GM21447 (cell line): ENCODE results near the gene IGFL1.
"Not testable (repeated sequence)": the region's sequence is repeated elsewhere in the genome, so short reads cannot be mapped to it uniquely, and the experiment has no call there.

Source experiments
- ATAC-seq: cut with Tn5 transposase; IDR thresholded peaks from one replicate; pipeline ENCODE4 v1.9.1; 2021; ENCODE audit not compliant: unreplicated experiment

Gene IGFL1

DNA sequence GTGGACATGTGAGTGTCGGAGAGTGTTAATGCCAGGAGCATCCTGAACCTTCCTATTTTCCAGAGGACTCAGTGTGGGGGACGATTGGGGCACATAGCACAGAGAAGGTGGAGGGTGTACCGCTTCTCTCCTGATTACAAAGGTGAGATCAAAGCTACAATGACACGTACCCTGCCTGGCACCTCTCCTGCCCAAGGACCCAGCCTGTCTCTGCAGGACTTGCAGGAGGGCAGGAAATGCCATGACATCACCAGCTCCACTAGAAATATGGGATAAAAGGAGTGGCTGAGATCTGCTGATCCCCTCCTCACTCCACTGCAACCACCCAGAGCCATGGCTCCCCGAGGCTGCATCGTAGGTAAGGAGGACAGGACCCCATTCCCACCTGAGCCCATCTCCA, at the start of gene IGFL1:
IGFL1 (plus strand) TSS at position 301 of the 400 bp plus-strand sequence; CDS start at position 334, 33 bp downstream.
- no peak for ATAC-seq

DNA sequence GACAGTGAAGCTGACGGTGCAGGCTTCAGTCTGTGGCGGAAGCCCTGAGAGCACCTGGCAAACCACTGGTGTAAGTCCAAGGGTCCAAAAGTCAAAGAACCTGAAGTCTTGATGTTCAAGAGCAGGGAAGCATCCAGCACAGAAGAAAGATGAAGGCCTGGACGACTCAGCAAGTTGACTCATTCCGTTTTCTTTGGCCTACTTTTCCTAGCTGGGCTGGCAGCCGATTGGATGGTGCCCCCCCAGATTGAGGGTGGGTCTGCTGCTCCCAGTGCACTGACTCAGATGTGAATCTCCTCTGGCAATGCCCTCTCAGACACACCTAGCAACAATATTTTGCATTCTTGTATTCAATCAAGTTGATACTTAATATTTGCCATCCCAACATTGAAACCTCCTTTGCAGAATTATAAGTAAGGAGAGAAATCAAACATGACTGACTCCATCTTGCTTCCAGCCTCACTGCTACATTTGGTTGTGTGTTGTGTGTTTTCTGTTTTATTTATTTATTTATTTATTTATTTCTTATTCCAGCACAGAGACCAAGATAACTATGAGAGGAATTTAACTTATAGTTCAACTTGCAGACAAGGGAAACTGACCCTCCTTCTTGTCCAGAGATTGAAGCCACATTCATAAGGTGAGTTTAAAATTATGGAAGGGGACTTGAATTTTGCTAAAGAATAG, 48.7 kb upstream of the IGFL1 start:
- ATAC-seq: no peak

DNA sequence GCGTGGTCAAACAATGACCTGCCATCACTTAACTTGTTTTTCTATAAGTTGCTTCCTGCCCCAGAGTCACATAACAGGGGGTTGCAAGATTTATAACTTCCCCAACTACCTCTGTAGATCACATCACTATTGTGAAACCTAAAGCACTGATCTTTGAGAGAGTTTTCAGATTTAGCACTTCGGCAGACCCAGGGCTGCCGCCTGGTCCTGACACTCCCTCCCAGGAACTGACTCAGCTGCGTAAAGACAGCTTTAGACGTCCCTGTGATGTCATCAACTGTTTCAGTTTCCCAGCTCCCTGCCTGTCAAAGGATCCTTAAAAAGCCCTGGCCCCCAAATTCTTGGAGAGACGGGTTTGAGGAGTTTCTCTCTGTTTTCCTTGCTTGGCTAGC, 48.2 kb upstream of the IGFL1 start:
- ATAC-seq: no peak

DNA sequence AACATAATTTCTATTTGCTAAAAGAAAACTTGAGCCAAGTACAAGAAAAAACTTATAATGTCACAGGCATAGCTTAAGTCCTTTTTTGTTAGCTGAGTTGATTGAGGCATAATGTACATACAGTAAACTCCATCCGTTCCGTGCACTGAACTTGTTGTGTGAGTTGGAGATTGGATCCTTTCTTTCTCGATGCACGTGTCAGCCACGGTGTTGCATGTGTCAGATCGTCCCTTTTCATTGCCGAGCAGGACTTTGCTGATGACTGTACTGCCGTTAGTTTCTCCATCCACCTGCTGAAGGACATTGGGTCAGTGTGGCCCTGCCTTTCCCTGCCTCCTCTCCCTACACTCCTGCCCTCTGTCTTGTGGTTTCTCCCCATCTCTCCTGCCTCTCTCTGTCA, 47.1 kb upstream of the IGFL1 start:
- no peak for ATAC-seq

DNA sequence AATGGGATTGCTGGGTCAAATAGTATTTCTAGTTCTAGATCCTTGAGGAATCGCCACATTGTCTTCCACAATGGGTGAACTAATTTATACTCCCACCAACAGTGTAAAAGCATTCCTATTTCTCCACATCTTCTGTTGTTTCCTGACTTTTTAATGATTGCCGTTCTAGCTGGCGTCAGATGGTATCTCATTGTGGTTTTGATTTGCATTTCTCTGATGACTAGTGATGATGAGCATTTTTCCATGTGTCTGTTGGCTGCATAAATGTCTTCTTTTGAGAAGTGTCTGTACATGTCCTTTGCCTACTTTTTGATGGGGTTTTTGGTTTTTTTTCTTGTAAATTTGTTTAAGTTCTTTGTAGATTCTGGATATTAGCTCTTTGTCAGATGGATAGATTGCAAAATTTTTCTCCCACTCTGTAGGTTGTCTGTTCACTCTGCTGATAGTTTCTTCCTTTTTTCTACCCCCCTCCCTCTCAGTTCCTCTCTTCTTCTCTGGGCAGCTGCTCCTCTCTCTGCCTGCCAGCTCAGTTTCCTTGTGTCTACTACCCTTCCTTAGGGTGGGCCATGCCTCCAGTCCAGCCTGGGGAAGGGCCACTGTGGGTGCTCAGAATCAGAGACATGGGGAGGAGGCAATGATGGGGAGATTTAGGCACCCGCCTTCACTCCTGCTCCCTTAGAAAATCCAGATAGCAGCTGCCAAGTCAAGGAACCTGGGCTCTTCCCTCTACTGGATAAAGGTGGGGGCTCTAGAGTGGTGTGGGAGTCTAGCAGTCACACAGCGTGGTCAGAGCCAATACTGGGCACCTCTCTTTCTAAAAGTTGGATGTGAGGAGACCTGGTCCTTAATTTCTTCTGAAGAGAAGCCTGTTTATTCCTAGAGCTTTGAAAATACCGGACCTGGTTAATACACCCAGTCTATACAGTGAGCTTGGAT, 44.5 kb upstream of the IGFL1 start:
- ATAC-seq: not testable (repeated sequence)

DNA sequence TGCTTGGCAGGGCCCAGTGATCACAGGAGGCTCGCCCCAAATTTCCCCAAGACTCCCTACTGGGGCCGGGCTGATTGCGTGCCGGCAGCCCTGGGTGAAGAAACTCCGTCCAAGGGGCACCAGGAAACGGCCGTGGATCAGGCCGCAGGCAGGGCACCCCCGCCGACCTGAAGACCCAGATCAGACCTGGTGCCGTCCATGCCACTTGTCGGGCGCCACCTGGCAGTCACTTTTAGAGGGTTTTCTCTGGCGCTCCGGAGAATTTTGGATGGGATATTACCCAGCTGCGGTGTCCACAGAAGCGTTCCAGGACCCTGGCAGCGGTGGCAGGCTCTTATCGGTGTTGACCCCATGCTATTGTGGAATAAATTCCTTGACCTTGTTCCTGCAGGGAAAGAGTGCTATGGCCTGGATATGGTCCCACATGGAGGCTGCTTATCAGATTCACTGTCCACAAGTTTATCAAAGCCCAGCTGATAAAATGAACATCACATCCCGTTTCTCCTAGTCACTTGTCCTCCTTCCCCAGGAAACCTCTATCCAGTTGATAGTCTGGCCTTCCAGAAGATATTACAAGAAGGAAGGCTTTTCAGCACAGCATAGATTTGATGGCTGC, 43.3 kb upstream of the IGFL1 start:
- no peak for ATAC-seq

DNA sequence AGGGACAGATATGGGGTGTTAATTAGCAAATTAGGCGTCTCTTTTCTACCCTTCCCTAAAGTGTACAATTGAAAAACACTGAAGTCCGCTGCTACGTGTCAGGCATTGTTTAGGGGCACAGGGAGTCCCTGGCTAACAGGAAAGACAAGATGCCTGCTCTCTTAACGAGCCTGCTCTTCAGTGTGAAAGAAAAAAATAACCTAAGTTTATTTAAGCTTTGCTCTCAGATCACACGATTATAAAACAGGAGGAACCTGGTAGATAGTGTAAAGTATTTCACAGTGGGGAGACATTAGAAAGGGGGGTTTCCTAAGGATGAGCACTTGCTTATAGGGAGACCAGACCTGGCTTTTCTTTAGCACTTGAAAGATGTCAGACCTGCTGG, 42.8 kb upstream of the IGFL1 start:
- ATAC-seq: no peak

DNA sequence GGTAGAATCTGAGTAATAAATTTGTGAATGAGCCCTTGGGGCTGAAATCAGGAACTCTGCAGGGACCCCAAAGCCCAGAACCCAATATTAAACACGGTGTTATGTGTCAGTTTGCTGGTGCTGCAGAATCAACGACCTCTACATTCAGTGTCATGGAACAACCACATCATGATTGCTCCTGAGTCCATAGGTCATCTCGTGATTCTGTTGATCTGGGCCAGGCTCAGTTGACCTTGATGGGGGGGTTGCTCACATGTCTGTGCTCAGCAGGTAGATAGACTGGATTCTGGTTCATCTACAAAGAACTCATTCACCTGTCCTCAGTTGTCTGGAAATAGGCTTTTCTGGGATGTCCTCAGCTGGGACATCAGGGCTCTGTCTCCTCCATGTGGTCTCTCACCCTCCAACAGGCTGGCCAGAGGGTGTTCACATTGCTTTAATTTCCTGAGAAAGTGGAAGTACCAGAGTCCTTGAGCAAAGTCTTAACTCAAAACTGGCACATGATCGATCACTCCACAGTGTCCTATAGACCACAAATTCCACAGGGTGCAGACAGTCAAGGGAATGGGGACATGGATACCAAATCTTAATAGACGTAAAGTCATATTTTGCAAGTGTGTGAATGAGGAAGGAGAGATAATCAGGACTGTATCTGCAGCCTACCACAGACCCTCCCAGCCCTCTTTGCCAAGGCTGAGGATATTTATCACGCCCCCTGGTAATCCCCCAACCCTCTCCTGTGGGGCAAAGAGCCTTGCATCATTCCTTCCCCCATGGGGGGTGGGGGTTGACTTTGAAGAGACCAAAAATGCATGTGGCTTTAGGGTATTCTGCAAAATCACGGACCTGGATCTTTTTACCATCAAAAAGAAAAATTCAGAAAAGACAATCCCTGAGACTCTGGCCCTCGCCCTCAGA, 39.3 kb upstream of the IGFL1 start:
- ATAC-seq: no peak

DNA sequence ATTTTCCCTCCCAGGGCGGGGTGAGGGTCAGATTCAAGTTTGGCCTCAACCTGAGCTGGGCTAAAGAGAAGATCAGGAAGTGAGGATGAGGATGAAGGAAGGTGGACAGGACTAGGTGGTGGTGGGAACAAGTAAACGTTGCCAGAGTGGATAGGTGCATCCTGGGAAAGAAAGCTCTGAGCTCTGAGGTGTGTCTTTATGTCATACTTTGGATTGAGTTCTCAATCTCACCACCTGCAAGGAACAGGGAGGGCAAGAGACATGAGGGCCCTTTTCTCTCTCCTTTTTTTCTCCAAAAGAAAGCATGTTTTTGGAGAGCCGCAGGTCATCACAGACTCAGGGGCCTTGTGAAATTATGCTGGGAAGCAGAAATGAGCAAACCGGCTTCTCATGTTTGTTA, 38.2 kb upstream of the IGFL1 start:
- no peak for ATAC-seq

DNA sequence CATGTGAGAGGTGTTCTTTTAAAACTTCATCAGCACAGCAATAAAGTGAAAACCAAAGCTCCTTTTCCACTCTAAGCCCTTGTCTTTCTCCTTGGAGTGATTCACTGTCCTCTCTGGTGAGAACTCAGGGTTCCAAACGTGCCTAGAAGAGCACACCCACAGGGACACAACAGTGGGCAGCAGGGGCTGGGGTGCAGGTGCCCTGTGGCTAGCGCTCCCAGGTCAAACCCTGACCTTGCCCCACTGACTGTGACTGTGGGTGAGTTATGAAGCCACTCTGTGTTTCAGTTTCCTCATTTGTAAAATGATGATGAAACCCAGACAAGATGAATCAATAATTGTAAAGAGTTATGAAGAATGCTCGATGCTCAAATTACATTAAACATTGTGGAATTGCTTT, 37.6 kb upstream of the IGFL1 start:
- no peak for ATAC-seq

DNA sequence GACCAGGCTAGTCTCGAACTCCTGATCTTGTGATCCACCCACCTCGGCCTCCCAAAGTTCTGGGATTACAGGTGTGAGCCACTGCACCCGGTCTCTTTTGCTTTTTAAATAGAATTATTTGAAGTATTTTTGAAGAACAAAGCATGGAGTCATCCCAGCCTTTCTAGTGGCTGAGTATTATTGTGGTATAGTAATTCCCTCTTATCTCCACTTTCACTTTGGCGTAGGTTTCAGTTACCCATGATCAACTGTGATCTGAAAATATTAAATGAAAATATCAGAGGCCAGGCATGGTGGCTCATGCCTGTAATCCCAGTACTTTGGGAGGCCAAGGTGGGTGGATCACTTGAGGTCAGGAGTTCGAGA, 36.9 kb upstream of the IGFL1 start:
- ATAC-seq: not testable (repeated sequence)

DNA sequence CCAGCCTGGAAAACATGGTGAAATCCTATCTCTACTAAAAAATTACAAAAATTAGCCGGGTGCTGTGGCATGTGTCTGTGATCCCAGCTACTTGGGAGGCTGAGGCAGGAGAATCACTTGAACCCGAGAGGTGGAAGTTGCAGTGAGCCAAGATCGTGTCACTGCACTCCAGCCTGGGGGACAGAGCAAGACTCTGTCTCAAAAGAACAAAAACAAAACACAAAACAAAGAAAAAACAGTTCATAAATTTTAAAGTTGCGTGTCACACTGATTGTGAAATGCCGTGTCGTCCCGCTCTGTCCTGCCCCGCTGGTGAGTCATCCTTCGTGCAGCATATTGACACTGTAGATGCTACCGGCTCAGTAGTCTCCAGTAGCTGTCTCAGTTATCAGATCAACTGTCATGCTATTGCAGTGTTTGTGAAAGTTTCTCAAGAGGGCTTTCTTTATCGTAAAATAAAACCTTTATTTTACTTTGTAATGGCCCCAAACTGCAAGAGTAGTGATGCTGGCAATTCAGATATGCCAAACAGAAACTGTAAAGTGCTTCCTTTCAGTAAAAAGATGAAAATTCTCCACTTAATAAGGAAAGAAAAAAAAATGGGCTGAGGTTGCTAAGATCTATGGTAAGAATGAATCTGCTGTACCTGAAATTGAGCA, 36.4 kb upstream of the IGFL1 start:
- ATAC-seq: no peak

DNA sequence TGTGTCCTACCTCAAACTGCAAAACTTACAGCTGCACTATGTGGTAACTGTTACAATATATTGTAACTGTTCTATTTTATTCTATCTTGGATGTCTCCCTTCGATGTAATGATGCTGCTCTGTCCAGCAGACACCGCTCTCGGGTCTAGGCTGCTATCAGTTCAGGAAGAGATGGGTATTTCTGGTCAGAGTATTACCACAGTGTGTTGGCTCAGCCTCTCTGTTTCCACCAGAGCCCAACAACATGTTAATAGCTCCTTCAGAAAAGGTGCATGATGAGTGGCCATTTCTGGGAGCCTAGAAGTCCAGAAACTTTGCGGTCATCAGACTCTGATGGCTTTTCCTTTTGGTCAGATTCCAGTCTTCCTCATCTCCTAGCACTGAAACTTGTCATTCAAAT, 35.9 kb upstream of the IGFL1 start:
- no peak for ATAC-seq

DNA sequence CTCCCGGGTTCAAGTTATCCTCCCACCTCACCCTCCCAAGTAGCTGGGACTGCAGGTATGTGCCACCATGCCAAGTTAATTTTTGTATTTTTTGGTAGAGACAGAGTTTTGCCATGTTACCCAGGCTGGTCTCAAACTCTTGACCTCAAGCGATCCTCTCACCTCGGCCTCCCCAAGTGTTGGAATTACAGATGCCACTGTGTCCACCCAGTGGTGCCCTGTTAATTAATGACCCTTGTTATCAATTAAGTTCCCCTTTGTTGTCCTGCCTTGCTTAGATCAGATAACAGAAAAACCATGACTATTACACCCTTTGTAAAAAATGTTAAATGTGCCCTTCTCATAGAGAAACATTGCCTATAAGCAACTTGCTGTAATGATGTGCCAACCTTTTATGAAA, 34.4 kb upstream of the IGFL1 start:
- ATAC-seq: no peak

DNA sequence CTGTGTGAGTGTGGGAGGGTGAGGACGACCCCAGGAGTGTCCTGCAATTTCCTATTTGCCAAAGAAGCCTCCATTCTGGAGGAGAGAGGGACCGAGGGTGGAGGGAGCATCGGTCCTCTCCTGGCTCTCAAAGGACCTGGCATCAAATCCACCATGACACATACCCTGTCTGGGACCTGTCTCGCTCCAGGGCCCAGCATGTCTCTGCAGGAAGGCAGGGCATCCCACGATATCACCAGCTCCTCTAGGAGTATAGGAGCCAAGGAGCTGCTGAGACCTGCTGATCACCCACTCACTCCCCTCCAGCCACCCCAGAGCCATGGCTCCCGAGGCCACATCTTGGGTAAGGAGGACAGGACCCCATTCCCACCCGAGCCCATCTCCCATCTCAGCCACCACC, 33.6 kb upstream of the IGFL1 start:
- ATAC-seq: not testable (repeated sequence)

DNA sequence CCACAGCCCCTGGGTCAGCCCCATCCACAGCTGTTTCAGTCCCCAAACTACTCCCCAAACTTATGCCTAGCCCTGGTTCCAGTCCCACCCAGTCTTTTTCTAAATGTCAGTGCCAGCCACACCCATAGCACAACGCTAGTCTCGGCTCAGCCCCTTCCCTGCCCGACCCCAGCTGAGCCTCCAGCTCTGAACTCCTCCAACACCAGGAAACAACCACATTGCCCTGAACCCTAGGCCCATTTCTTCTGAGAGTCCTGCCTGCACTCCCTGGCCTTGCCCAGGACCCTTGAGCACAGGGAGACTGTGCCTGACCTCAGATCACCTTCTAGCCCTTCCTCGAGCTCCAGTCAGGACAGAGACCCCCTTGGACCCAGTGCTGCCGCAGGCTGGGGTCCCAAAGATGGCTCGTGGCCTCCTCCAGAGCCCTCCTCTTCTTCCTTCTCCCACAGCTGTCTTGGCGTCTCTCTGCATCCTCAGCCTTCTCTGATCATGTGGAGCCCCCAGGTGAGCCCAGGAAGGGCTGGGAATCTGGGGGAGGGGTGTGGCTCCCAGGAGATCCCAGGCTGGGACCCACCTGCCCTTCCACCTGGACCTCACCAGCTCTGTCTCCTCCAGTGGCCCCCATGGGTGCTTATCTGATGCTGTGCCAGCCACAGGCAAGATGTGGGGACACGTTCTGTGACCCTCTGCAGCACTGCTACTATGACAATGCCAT, 33.0 kb upstream of the IGFL1 start:
- no peak for ATAC-seq

DNA sequence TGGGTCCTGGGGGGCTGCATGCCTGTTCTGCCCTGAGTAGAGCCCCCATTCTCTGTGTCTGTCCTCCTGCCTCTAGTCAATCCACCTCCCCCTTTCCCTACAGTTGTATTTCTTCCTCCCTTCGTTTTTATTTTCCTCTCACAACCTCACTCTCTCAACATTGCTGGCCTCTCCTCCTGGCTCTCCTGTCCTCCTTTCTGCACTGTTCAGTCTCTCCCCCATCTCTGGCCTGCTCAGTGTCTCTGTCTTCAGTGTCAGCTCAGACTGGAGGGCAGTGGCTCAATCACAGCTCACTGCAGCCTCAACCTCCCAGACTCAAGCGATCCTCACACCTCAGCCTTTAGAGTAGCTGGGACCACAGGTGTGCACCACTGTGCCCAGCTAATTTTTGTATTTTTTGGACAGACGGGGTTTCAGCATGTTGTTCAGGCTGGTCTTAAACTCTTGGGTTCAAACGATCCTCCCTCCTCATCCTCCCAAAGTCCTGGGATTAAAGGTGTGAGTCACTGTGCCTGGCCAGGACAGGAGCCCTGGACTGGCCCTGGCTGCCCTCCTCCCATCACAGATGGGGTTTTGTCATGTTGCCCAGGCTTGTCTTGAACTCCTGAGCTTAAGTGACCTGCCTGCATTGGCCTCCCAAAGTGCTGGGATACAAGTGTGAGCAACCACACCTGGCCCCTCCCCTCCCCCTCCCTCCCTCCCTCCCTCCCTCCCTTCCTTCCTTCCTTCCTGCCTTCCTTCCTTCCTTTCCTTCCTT, 32.0 kb upstream of the IGFL1 start:
- ATAC-seq: no peak

DNA sequence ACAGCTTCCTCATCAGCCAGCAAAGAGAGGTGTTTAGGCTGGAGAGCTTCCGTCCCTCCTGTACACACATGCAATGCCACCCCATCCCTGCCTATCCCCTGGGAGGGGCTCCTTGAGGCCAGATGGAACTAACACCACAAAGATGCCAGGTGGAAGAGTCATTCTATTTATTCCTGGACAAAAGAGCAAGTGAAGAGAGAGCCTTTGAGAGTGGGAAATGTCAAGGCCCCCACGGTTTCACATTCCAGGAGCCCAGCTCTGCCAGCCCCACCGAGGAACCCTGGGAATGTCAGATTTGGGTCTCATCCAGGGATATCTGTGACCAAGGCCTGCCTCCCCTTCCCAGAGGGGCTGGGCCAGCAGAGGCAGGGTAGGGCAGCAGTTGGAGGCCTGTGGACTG, 30.8 kb upstream of the IGFL1 start:
- no peak for ATAC-seq
